ENCODE results near the gene CD96.
A peak's percentile ranks its signal among the peaks of the same experiment; 100 is the strongest.

CD96 gene

DNA sequence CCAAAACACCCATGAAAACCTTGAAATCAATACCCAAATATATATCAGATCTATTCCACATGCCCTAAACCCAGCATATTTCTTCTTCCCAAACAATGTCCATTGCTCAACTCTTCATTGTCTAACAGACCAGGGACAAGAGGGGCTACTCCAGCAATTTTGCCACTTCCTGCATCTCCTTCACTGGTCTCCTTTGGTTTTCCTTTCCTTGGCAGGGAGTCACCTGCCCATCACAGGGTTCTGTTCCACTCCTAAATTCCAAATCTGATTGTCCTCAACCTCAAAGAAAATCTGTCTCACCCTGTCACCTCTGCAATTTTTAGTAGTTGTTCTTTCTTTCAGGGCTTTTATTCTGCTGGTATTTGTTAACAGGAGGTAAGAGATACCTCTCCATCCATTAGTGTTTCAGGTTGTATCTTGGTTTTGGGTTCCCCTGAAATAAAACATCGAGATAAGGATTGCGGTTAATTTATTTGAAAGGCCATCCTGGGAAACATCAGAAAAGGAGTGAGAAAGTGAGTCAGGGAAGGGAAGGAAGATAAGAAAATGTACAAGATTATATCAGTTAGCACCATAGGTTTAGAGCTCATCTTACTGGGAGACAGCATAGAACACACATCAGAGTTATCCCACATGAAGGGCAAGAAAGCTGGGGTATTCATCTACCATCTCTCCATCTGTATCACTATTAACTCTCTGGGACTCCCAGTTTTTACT lies 39.6 kb downstream of the CD96 start:
- TF ChIP-seq, protein P1, sequence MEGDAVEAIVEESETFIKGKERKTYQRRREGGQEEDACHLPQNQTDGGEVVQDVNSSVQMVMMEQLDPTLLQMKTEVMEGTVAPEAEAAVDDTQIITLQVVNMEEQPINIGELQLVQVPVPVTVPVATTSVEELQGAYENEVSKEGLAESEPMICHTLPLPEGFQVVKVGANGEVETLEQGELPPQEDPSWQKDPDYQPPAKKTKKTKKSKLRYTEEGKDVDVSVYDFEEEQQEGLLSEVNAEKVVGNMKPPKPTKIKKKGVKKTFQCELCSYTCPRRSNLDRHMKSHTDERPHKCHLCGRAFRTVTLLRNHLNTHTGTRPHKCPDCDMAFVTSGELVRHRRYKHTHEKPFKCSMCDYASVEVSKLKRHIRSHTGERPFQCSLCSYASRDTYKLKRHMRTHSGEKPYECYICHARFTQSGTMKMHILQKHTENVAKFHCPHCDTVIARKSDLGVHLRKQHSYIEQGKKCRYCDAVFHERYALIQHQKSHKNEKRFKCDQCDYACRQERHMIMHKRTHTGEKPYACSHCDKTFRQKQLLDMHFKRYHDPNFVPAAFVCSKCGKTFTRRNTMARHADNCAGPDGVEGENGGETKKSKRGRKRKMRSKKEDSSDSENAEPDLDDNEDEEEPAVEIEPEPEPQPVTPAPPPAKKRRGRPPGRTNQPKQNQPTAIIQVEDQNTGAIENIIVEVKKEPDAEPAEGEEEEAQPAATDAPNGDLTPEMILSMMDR (IDR thresholded peaks at IDR 0.05; ENCODE audit: low read depth, low read length): no peak
- H3K4me3 ChIP-seq (replicated peaks in 1 of 2; ENCODE audit: low read depth in 2 of 2, low read length in 2 of 2): no peak overlapping the region
- no peak for DNase-seq (ENCODE audit: low read depth in 2 of 2)

DNA sequence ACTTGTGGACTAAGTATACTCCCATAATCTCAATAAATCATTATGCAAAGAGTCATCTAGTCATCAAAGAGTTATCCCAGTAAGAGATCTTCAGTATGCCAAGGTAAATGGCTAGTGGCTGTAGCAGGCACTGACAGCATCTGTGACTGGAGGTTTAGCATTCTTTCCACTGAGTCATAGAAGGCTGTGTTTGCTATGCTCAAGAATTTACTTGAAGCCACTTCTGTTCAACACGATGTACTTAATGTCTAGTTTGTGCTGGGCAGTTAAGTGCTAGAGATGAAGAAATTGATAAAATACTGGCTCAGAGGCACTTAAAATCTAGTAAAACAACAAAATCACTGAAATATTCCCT lies 40.1 kb downstream of the CD96 start:
- peak; percentile 54 to 89 for DNase-seq (ENCODE audit: low read depth in 2 of 2)
- no peak overlapping the region for H3K4me3 ChIP-seq (replicated peaks in 1 of 2; ENCODE audit: low read depth in 2 of 2, low read length in 2 of 2)
- TF ChIP-seq, protein P1 (IDR thresholded peaks at IDR 0.05; ENCODE audit: low read depth, low read length): no peak

DNA sequence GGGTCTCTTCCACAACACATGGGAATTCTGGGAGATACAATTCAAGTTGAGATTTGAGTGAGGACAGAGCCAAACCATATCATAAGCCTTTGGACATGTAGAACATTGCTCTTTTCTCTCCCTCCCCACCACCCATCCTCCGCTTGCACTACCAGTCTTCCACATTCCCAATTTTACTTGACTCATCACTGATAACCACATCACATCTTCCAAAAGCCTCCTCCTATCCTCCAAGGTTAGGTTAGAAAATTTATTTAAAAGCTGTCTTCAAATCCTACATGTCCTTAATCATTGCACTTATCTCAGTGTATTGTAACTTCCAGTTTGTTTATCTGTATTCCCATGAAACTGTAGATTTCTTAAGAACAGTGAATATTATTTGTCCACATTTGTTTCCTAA lies 42.7 kb downstream of the CD96 start:
- no peak overlapping the region for H3K4me3 ChIP-seq (replicated peaks in 1 of 2; ENCODE audit: low read depth in 2 of 2, low read length in 2 of 2)
- no peak for DNase-seq (ENCODE audit: low read depth in 2 of 2)
- TF ChIP-seq, protein P1 (IDR thresholded peaks at IDR 0.05; ENCODE audit: low read depth, low read length): no peak

DNA sequence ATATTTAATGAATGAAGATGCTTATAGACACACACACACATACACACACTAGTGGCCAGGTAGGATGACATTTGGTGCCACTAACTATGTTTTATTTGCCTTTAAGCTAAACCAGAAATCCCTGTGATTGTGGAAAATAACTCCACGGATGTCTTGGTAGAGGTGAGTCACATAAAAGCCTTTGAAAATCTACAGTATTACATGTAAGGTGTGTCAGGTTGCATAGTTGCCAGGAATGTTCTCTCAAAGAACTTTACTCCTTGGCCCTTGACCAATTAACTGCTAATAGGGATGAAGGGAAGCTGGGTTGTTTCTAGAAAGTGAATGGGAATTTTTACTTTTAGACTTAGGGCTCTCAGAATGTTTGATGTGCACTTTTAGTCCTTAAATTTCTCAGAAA lies 43.2 kb downstream of the CD96 start:
- TF ChIP-seq, protein P1 (IDR thresholded peaks at IDR 0.05; ENCODE audit: low read depth, low read length): no peak
- H3K4me3 ChIP-seq (replicated peaks in 1 of 2; ENCODE audit: low read depth in 2 of 2, low read length in 2 of 2): no peak overlapping the region
- DNase-seq (ENCODE audit: low read depth in 2 of 2): peak; percentile 7 to 53

DNA sequence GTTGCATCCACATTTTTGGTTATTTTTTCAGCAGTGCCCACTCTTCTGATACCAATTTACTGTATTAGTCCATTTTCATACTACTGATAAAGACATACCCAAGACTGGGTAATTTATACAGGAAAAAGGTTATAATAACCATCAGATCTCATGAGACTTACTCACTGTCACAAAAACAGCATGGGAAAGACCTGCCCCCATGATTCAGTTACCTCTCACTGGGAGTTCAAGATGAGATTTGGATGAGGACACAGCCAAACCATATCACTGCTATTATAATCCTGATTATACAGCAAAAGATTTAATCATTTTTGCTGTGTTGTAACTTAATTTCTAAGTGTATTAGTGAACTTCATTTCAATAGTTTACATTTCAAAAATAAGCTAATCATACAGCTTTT lies 46.5 kb downstream of the CD96 start:
- TF ChIP-seq, protein P1 (IDR thresholded peaks at IDR 0.05; ENCODE audit: low read depth, low read length): no peak
- no peak overlapping the region for H3K4me3 ChIP-seq (replicated peaks in 1 of 2; ENCODE audit: low read depth in 2 of 2, low read length in 2 of 2)
- DNase-seq (ENCODE audit: low read depth in 2 of 2): peak in 1 of 2 donors; percentile 65

DNA sequence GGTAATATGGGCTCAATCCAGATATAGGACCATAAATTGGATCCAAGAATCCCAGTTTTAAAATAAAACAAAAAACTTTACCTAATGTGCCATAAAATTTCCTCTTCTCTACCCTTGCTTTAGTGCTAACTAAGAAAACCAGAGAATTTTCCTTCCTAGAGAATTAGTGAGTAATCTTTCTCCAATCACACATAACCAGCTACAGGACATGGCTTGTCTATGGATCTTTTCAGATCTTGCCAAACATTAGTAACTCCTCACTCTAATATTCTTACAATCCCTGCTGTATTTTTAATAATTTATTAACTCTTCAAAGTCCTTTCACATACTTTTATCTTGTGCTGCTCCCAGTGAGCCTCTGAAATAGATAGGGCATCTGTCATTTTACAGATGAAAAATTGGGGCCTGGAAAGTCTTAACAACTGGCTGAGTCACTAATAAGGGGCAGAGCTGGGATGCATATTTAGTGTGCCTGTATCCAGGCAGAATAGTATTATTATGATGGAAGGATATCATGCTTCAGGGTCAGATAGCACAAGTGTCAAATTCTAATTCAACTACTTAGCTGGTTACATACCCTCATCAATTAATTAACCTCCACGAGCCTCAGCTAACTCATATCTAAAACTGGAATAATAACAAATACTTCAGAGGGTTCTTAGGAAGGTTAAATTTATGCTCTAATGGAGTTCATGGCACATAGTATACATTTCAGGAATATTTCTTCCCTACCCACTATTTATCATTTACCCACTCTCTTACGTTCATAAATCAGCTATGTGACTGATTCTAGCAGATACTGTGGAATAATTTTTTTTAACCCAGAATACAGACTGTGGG lies 47.5 kb downstream of the CD96 start:
- no peak overlapping the region for H3K4me3 ChIP-seq (replicated peaks in 1 of 2; ENCODE audit: low read depth in 2 of 2, low read length in 2 of 2)
- no peak for DNase-seq (ENCODE audit: low read depth in 2 of 2)
- TF ChIP-seq, protein P1 (IDR thresholded peaks at IDR 0.05; ENCODE audit: low read depth, low read length): no peak
